Measurements from ENCODE around the gene MYO1D. TPM values are rescaled to one million over a fixed set of nuclear protein-coding genes. Genes with fewer than 3 reads are reported as not detected.

The MYO1D gene
- total RNA-seq, 1 experiment from 2014 or later = 35.7 TPM

GRCh38 chr17:32697728-32698625, 178.9 kb downstream of the MYO1D start:
- no peaks in the 10 kb centered on the region for H3K9me2 ChIP-seq (ENCODE audit: insufficient read depth)
- H3K4me2 ChIP-seq (ENCODE audit: low read length) = no peak overlapping the region
- H2AFZ ChIP-seq (ENCODE audit: low read depth, low read length, poor library complexity, severe bottlenecking) = no peak overlapping the region
- no peaks in the 10 kb centered on the region for H3K4me1 ChIP-seq (ENCODE audit: control insufficient read depth in 1 of 2, insufficient read depth in 2 of 2, low read length in 2 of 2)
- no peaks in the 10 kb centered on the region for H3K9me3 ChIP-seq (ENCODE audit: control insufficient read depth in 1 of 2, insufficient read depth in 1 of 2, low read depth in 1 of 2, low read length in 2 of 2)
- POLR2A ChIA-PET = no interaction called here
- no peak overlapping the region for H3K4me3 ChIP-seq (replicated peaks in 1 of 2; ENCODE audit: low read depth in 1 of 2, low read length in 2 of 2)
- H3K9ac ChIP-seq (ENCODE audit: low read length) = no peak overlapping the region
- ATAC-seq = no peak
- no peak for DNase-seq (ENCODE audit: low read depth, low spot score)
- CTCF ChIA-PET = no interaction called here
- no peaks in the 10 kb centered on the region for H4K20me1 ChIP-seq (ENCODE audit: insufficient read depth)
- H3K27ac ChIP-seq (ENCODE audit: low read depth, low read length) = no peak overlapping the region
- H3K36me3 ChIP-seq (ENCODE audit: control insufficient read depth in 1 of 2, insufficient read depth in 2 of 2, low read length in 2 of 2) = no peaks in the 10 kb centered on the region
- no TSS peak for BruUV-seq (replicated peaks)
- intact Hi-C loops (cut with micrococcal nuclease) = no loop called here
- TF ChIP-seq ZFX (IDR thresholded peaks at IDR 0.05) (no peak), RAD21 (IDR thresholded peaks at IDR 0.05; ENCODE audit: low read depth) (no peak), ZNF274 (IDR thresholded peaks at IDR 0.05; ENCODE audit: low read depth, low read length) (no peak), YY1 (IDR thresholded peaks at IDR 0.05; ENCODE audit: extremely low read depth, insufficient replicate concordance, low read depth, low read length) (no peak)
- RAD21 ChIA-PET (ENCODE audit: low non-redundant PET in 1 of 2, low total read pairs in 2 of 2, uncharacterized antibody in 2 of 2, unreplicated experiment in 2 of 2) = no interaction called here
- H3K79me2 ChIP-seq (ENCODE audit: insufficient read depth, low read length) = no peaks in the 10 kb centered on the region
- no peaks in the 10 kb centered on the region for H3K27me3 ChIP-seq (ENCODE audit: insufficient read depth, low read length)

GRCh38 chr17:32696426-32696825, 180.5 kb downstream of the MYO1D start:
- Histone ChIP-seq H3K27me3 (ENCODE audit: insufficient read depth, low read length) (no peaks in the 10 kb centered on the region), H3K79me2 (ENCODE audit: insufficient read depth, low read length) (no peaks in the 10 kb centered on the region), H3K4me3 (replicated peaks in 1 of 2; ENCODE audit: low read depth in 1 of 2, low read length in 2 of 2) (no peak overlapping the region), H2AFZ (ENCODE audit: low read depth, low read length, poor library complexity, severe bottlenecking) (no peak overlapping the region), H4K20me1 (ENCODE audit: insufficient read depth) (no peaks in the 10 kb centered on the region), H3K4me1 (ENCODE audit: control insufficient read depth in 1 of 2, insufficient read depth in 2 of 2, low read length in 2 of 2) (no peaks in the 10 kb centered on the region), H3K9ac (ENCODE audit: low read length) (no peak overlapping the region), H3K4me2 (ENCODE audit: low read length) (no peak overlapping the region), H3K27ac (ENCODE audit: low read depth, low read length) (no peak overlapping the region), H3K9me3 (ENCODE audit: control insufficient read depth in 1 of 2, insufficient read depth in 1 of 2, low read depth in 1 of 2, low read length in 2 of 2) (no peaks in the 10 kb centered on the region), H3K9me2 (ENCODE audit: insufficient read depth) (no peaks in the 10 kb centered on the region), H3K36me3 (ENCODE audit: control insufficient read depth in 1 of 2, insufficient read depth in 2 of 2, low read length in 2 of 2) (no peaks in the 10 kb centered on the region)
- BruUV-seq (replicated peaks) = no TSS peak
- RAD21 ChIA-PET (ENCODE audit: low non-redundant PET in 1 of 2, low total read pairs in 2 of 2, uncharacterized antibody in 2 of 2, unreplicated experiment in 2 of 2) = no interaction called here
- TF ChIP-seq CEBPB (IDR thresholded peaks at IDR 0.05; ENCODE audit: low read depth) (no peak), SRF (IDR thresholded peaks at IDR 0.05; ENCODE audit: low read depth) (no peak), POLR2A (IDR thresholded peaks at IDR 0.05; ENCODE audit: borderline replicate concordance, extremely low read depth, insufficient read depth, insufficient read length) (no peak), ELF1 (IDR thresholded peaks at IDR 0.05; ENCODE audit: borderline replicate concordance, low read depth) (no peak)
- POLR2A ChIA-PET = no interaction called here
- intact Hi-C loops (cut with micrococcal nuclease) = no loop called here
- ATAC-seq (no peak), DNase-seq (ENCODE audit: low read depth, low spot score) (no peak)
- CTCF ChIA-PET = no interaction called here

Data from HCT116 (cell line).